Fibroblast of the aortic adventitia (primary cell): ENCODE data around the gene PCDHGB7. TPM values are rescaled to one million over a fixed set of nuclear protein-coding genes. Genes with fewer than 3 reads are reported as not detected.
"Not testable (repeated sequence)": the region's sequence is repeated elsewhere in the genome, so short reads cannot be mapped to it uniquely, and the experiment has no call there.

Experiments
- DNase-seq: peaks from one replicate; pipeline ENCODE4 v3.0.0-alpha.2; 2010; ENCODE audit warnings: low read depth
- H3K4me3 ChIP-seq: 2 replicates; pipeline ENCODE4 v1.5.1; 2011; ENCODE audit warnings: low read depth, mild to moderate bottlenecking, control low read depth, low read length, moderate library complexity
- total RNA-seq: library from RNA; depleted of rRNA; stranded (reverse); fragments of >200 nt; gene quantifications from 2 replicates; pipeline ENCODE4 v1.2.3, GENCODE V29; 2012; ENCODE audit warnings: low replicate concordance
- TF ChIP-seq, protein P1 (sequence below): IDR thresholded peaks from 2 replicates; pipeline ENCODE4 v1.5.1; 2011; ENCODE audit warnings: mild to moderate bottlenecking, low read length, control low read depth, inconsistent platforms; ENCODE audit not compliant: insufficient read depth

Gene PCDHGB7
- total RNA-seq, 1 donor = 22.1 TPM

DNA sequence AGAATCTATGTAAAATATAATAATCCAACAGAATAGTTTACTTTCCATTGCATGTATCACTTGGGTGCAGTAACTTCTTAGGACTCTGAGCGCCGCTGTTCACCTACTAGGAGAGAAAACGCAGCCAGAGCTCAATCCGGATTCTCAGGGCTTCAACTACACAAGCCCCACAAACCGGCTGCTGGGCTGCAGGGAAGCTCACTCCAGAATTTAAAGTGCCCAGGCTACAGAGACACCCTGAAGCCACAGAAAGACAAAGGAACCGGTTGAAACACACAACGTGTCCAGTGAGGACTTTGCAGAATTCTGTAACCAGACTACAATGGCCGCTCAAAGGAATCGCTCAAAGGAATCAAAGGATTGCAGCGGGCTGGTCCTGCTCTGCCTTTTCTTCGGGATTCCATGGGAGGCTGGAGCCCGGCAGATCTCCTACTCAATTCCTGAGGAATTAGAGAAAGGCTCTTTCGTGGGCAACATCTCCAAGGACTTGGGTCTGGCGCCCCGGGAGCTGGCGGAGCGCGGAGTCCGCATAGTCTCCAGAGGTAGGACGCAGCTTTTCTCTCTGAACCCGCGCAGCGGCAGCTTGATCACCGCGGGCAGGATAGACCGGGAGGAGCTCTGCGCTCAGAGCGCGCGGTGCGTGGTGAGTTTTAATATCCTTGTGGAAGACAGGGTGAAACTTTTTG lies 4.5 kb upstream of the PCDHGB7 start, which contains the start of gene PCDHGA10:
Gene PCDHGA10, plus strand, starts transcription at position 134 of the 686 bp plus-strand sequence. Its CDS starts 189 bp downstream, at position 323.
- H3K4me3 ChIP-seq = peak within 1 kb of the TSS; percentile 62
- TF ChIP-seq, protein P1, sequence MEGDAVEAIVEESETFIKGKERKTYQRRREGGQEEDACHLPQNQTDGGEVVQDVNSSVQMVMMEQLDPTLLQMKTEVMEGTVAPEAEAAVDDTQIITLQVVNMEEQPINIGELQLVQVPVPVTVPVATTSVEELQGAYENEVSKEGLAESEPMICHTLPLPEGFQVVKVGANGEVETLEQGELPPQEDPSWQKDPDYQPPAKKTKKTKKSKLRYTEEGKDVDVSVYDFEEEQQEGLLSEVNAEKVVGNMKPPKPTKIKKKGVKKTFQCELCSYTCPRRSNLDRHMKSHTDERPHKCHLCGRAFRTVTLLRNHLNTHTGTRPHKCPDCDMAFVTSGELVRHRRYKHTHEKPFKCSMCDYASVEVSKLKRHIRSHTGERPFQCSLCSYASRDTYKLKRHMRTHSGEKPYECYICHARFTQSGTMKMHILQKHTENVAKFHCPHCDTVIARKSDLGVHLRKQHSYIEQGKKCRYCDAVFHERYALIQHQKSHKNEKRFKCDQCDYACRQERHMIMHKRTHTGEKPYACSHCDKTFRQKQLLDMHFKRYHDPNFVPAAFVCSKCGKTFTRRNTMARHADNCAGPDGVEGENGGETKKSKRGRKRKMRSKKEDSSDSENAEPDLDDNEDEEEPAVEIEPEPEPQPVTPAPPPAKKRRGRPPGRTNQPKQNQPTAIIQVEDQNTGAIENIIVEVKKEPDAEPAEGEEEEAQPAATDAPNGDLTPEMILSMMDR = peak; percentile 76
- peak; percentile 82 for DNase-seq

DNA sequence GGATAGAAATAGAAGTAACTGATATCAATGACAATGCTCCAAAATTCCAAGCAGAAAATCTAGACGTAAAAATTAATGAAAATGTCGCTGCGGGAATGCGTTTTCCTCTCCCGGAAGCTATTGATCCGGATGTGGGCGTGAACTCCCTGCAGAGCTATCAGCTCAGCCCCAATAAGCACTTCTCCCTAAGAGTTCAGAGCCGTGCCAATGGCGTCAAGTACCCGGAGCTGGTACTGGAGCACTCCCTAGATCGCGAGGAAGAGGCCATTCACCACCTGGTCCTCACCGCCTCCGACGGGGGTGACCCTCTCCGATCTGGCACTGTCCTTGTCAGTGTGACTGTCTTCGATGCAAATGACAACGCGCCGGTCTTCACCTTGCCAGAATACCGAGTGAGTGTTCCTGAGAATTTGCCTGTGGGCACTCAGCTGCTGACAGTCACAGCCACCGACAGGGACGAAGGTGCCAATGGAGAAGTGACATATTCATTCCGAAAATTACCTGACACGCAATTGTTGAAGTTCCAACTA lies 3.9 kb upstream of the PCDHGB7 start:
- TF ChIP-seq, protein P1 = no peak
- peak overlapping the region; percentile 62 for H3K4me3 ChIP-seq
- no peak for DNase-seq

DNA sequence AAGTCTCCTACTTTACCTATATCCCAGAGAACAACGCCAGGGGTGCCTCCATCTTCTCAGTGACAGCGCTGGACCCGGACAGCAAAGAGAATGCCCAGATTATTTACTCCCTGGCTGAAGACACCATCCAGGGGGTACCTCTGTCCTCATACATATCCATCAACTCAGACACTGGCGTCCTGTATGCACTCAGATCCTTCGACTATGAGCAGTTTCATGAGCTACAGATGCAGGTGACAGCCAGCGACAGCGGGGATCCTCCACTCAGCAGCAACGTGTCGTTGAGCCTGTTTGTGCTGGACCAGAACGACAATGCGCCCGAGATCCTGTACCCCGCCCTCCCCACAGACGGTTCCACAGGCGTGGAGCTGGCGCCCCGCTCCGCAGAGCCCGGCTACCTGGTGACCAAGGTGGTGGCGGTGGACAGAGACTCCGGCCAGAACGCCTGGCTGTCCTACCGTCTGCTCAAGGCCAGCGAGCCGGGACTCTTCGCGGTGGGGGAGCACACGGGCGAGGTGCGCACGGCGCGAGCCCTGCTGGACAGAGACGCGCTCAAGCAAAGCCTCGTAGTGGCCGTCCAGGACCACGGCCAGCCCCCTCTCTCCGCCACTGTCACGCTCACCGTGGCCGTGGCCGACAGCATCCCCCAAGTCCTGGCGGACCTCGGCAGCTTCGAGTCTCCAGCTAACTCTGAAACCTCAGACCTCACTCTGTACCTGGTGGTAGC lies 2.8 kb upstream of the PCDHGB7 start:
- not testable (repeated sequence) for DNase-seq

GRCh38 chr5:141415275-141415618 lies 2.2 kb upstream of the PCDHGB7 start:
- not testable (repeated sequence) for H3K4me3 ChIP-seq, DNase-seq

More for the DNA sequence above, 2.8 kb upstream of the PCDHGB7 start:
- H3K4me3 ChIP-seq = not testable (repeated sequence)

DNA sequence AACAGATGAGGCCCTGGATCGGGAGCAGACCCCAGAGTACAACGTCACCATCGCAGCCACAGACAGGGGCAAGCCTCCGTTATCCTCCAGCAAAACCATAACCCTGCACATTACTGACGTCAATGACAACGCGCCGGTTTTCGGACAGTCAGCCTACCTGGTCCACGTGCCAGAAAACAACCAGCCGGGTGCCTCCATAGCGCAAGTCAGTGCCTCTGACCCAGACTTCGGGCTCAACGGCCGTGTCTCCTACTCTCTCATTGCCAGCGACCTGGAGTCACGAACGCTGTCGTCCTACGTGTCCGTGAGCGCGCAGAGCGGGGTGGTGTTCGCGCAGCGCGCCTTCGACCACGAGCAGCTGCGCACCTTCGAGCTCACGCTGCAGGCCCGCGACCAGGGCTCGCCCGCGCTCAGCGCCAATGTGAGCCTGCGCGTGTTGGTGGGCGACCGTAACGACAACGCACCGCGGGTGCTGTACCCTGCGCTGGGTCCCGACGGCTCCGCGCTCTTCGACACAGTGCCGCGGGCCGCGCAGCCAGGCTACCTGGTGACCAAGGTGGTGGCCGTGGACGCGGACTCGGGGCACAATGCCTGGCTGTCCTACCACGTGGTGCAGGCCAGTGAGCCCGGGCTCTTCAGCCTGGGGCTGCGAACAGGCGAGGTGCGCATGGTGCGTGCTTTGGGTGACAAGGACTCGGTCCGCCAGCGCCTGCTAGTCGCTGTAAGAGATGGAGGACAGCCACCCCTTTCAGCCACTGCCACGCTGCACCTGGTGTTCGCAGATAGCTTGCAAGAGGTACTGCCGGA lies 1.8 kb downstream of the PCDHGB7 start:
- TF ChIP-seq, protein P1 = no peak
- DNase-seq = no peak
- peak overlapping the region; percentile 25 for H3K4me3 ChIP-seq

DNA sequence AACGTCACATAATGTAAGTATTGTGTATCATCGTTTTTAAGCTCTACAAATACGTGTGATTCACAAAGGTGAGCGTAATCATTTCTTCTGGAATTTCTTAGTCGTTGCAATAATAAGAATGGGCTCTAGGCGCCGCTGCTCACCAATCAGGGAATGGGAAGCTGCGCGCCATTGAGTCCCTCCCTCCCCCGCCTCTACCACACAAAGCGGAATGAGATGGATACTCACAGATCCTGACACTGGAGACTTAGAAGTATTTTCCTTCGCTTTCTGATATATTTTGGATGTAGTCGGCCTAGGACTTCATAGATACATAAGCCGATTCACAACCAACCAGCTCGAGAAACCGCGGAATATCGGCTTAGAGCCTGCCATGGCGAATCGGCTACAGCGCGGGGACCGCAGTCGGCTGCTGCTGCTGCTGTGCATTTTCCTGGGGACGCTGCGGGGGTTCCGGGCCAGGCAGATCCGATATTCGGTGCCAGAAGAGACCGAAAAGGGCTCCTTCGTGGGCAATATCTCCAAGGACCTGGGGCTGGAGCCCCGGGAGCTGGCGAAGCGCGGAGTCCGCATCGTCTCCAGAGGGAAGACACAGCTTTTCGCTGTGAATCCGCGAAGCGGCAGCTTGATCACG lies 3.5 kb downstream of the PCDHGB7 start, which contains the start of gene PCDHGA11:
Gene PCDHGA11, plus strand, starts transcription at position 197 of the 634 bp plus-strand sequence. Its CDS starts 177 bp downstream, at position 374.
- TF ChIP-seq, protein P1 = peak; percentile 75
- H3K4me3 ChIP-seq = peak within 1 kb of the TSS; percentile 71
- DNase-seq = peak; percentile 84

DNA sequence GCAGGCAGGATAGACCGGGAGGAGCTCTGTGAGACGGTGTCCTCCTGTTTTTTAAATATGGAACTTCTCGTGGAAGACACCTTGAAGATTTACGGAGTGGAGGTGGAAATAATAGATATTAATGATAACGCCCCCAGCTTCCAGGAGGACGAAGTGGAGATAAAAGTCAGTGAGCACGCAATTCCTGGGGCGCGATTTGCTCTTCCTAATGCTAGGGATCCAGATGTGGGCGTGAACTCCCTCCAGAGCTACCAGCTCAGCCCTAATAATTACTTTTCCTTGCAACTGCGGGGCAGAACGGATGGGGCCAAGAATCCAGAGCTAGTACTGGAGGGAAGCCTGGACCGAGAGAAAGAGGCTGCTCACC lies 4.0 kb downstream of the PCDHGB7 start:
- peak; percentile 45 for DNase-seq
- peak overlapping the region; percentile 71 for H3K4me3 ChIP-seq
- TF ChIP-seq, protein P1 = no peak
